ENCODE data around the gene PDE11A. TPM values are rescaled to one million over a fixed set of nuclear protein-coding genes. Genes with fewer than 3 reads are reported as not detected.

PDE11A gene
- total RNA-seq, 6 experiments from 2014 or later = 1.2 to 3.1 (median 1.4) TPM

GRCh38 chr2:178006710-178007109, 65.9 kb downstream of the PDE11A start:
- no peaks in the 10 kb centered on the region for H3K36me3 Mint-ChIP-seq (ENCODE audit: low read depth)
- H3K9me3 Mint-ChIP-seq = no peaks in the 10 kb centered on the region
- no peak overlapping the region for H3K4me3 Mint-ChIP-seq
- H3K27me3 Mint-ChIP-seq (ENCODE audit: insufficient read depth) = no peaks in the 10 kb centered on the region
- H3K27ac Mint-ChIP-seq = no peak overlapping the region
- DNase-seq = no peak
- H3K4me1 Mint-ChIP-seq (ENCODE audit: low read depth) = peaks cover 50% of the 10 kb centered on the region
- no peak for TF ChIP-seq CTCF (IDR thresholded peaks at IDR 0.05)

GRCh38 chr2:178005756-178006155, 66.8 kb downstream of the PDE11A start:
- no peaks in the 10 kb centered on the region for H3K36me3 Mint-ChIP-seq (ENCODE audit: low read depth)
- H3K4me1 Mint-ChIP-seq (ENCODE audit: low read depth) = peaks cover 51% of the 10 kb centered on the region
- no peak overlapping the region for H3K4me3 Mint-ChIP-seq
- peak overlapping the region; percentile 69 for H3K27ac Mint-ChIP-seq
- DNase-seq = peak; percentile 16
- no peaks in the 10 kb centered on the region for H3K27me3 Mint-ChIP-seq (ENCODE audit: insufficient read depth)
- no peaks in the 10 kb centered on the region for H3K9me3 Mint-ChIP-seq
- no peak for TF ChIP-seq CTCF (IDR thresholded peaks at IDR 0.05)

- Mint-ChIP-seq H3K27me3 (ENCODE audit: insufficient read depth) (no peaks in the 10 kb centered on the region), H3K27ac (no peak overlapping the region), H3K4me1 (ENCODE audit: low read depth) (peaks cover 60% of the 10 kb centered on the region), H3K4me3 (no peak overlapping the region), H3K9me3 (no peaks in the 10 kb centered on the region), H3K36me3 (ENCODE audit: low read depth) (no peaks in the 10 kb centered on the region)
- no peak for TF ChIP-seq CTCF (IDR thresholded peaks at IDR 0.05)
- no peak for DNase-seq
These were observed 70.5 kb downstream of the PDE11A start for GRCh38 chr2:178002038-178002437.

- Mint-ChIP-seq H3K9me3 (no peaks in the 10 kb centered on the region), H3K4me1 (ENCODE audit: low read depth) (peaks cover 68% of the 10 kb centered on the region), H3K27me3 (ENCODE audit: insufficient read depth) (no peaks in the 10 kb centered on the region), H3K36me3 (ENCODE audit: low read depth) (no peaks in the 10 kb centered on the region), H3K4me3 (no peak overlapping the region; the same call in 1 of the 2 replicates), H3K27ac (peak overlapping the region; percentile 76)
- no peak for TF ChIP-seq CTCF (IDR thresholded peaks at IDR 0.05)
- no peak for DNase-seq
These were observed 73.6 kb downstream of the PDE11A start for GRCh38 chr2:177998996-177999395.

GRCh38 chr2:177998006-177998405, 74.6 kb downstream of the PDE11A start:
- TF ChIP-seq CTCF (IDR thresholded peaks at IDR 0.05) = no peak
- Mint-ChIP-seq H3K4me1 (ENCODE audit: low read depth) (peaks cover 69% of the 10 kb centered on the region), H3K36me3 (ENCODE audit: low read depth) (no peaks in the 10 kb centered on the region), H3K27ac (peak overlapping the region; percentile 94), H3K4me3 (peak overlapping the region; percentile 77), H3K9me3 (no peaks in the 10 kb centered on the region), H3K27me3 (ENCODE audit: insufficient read depth) (no peaks in the 10 kb centered on the region)
- DNase-seq = peak; percentile 84

DNA sequence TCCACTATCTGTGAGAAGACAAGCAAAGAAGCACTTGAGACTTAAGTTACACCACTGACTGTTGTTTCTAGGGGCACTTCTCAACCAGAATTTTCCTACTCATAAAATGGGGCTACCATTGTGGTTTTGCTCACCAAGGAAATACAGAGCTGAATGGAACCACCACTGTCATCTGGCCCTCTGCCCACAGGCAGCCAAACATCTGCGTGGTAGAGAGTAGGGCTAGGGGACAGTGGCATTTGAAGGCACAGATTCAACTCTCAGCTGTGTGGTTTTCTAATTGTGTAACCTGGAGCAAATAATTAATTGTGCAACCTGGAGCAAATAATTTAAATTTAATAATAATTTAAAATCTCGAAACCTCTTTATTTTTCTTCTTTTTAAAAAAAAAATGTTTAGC, 79.6 kb downstream of the PDE11A start:
- H3K4me1 Mint-ChIP-seq (ENCODE audit: low read depth) = peaks cover 60% of the 10 kb centered on the region
- H3K36me3 Mint-ChIP-seq (ENCODE audit: low read depth) = no peaks in the 10 kb centered on the region
- H3K9me3 Mint-ChIP-seq = no peaks in the 10 kb centered on the region
- no peak overlapping the region for H3K27ac Mint-ChIP-seq
- no peak overlapping the region for H3K4me3 Mint-ChIP-seq
- no peak for DNase-seq
- H3K27me3 Mint-ChIP-seq (ENCODE audit: insufficient read depth) = no peaks in the 10 kb centered on the region
- TF ChIP-seq CTCF (IDR thresholded peaks at IDR 0.05) = no peak

All from HFFc6 (cell line).